COLO668 (cell line): Measurements from ENCODE around the gene RASA2.
"Not testable (repeated sequence)": the region's sequence is repeated elsewhere in the genome, so short reads cannot be mapped to it uniquely, and the experiment has no call there.

Experiments
- DNase-seq: peaks from one replicate; lab custom pipeline; 2025; ENCODE audit not compliant: unreplicated experiment; lab: John Stamatoyannopoulos, UW

Gene RASA2

DNA sequence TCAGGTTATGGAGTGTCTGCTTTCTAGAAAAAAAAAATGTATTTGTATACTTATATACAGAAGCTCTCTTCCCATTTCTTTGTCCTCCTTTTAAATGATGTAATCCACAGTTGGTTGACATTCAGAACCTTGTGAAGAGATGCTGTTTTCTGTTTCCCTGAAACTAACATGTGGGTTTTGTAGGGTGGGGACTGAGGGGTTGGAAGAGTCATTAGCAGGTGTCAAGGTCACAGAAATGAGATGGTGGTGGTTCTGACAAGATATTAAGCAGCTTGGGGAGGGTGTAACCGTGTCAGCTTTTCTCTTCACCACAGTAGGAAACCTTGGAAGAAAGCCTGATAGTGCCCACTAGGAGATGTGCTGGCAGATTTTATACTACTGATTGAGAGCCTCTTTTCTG, 2.4 kb downstream of the RASA2 start:
- DNase-seq: no peak

DNA sequence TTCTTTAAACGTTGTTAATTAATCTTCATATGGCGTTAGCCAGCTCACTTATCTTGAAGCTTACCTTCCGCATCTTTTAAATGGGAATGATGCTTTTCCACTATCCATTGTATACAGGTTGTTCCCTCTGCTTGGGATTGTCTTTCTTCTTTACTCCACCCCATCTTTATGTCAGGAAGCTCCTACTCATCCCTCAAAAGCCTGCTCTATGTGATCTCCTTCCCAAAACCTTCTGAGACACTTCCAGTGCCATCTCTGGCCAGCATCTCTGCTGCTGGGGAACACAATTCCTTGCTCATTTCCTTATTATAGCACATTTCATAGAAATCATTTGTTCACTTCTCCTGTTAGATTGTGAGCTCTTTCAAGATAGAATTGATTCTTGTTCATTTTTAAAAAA, 4.3 kb downstream of the RASA2 start:
- DNase-seq: no peak

DNA sequence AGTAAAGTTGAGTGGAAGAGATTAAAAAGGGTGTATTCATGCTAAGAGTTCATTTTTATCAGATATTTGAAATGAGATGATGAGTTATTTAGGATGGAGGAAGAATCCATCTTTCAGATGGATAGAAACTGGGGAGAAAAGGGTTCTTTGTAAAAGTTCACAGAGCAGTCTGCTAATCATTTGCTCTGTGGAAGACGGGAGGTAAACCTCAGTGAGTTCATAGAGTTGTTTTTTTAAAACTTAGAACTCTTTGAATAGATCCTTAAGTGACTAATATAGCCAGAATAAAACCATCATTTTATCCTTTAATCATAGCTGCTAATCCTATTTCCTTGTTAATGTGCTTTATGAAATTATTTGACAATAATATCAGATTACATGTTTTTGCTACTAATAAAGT, 5.1 kb downstream of the RASA2 start:
- DNase-seq: no peak

DNA sequence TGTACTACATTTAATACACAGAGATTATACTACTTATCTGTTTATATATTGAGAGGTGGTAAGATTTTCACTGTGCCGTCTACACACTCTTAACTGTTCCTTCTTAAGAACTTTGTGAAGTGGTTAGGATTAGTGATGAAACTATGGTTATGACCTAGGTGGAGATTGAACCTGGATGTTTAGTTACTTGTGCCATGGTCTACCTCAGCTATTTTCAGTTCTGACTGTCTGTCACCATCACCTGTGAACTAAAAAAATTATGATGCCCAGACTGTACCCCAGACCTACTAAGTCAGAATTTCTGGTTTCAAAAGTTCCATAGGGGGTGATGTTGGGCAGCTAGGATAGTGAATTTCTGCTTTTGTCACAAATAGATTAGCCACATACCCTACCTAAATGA, 6.4 kb downstream of the RASA2 start:
- DNase-seq: no peak

DNA sequence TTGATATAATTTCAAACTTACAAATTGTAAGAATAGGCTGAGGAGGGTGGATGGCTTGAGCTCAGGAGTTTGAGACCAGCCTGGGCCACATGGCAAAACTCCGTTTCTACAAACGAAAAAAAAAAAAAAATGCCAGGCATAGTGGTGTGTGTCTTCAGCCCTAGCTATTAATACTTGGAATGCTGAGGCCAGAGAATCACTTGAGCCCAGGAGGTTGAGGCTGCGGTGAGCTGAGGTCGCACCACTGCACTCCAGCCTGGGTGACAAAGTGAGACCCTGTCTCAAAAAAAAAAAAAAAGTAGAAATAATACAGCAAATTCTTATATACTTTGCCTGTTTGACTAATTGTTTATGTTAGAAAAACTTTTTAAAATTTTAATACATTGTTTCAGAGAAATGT, 10.8 kb downstream of the RASA2 start:
- DNase-seq: not testable (repeated sequence)

DNA sequence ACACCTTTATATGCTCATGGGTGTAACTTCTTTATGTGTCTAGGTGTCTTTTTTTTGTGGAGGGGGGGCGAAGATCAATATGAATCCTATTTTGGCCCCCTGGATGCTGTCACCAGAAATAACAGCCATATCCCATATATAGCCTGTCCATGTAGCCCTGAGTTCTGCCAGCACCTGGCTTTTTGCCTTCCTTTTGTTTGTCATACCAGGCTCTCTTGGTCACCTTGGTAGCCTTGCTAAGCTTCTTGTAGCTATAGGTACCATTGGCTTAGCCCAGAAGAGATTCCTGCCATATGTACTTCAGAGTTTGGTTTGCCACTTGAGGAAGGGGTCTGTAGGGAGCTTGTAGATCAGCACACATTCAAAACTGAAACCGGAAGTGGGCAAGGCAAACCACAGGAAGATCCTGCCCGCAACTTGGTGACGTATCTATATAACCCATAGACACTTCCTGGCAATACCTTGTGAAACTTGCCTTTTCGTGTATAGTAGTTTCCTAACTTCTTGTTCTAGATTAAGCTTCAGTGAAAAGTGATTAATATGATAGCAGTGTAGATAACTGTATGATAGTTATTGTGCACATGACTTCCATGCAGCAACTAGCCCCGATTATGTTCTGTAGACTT, 11.9 kb downstream of the RASA2 start:
- peak; percentile 2 for DNase-seq

DNA sequence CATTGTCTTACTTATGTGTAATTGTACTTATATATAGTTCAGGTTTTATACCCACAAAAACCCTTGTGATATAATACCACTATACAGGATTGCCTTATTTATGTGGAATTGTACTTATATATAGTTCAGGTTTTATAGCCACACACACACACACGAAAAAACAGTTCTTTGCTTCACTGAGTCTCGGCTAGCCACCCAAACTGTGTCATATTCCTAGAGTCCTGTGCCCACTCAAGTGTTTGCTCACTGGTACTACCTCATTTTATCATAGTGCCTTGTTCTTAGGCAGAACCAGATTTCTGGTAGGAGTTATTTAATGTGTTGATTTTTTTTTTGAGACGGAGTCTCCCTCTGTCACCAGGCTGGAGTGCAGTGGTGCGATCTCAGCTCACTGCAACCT, 12.5 kb downstream of the RASA2 start:
- DNase-seq: no peak

DNA sequence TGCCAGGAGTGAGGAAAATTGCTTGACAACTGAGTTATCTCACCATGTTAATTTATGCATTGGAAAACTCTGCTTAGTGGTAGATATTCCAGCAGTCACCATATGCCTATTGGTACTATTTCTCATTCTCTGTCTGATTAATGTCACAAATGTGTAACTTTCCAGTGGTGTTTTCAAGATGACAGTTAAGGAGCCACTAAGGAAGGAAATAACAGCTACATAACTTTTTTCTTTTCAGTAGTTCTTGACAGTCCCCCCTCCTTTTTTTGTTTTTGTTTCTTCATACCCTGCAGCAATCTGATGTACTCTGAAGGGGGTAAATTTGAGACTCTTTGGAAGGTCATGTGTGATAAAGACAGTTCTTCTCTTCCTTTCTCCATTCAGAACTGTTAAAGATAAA, 13.1 kb downstream of the RASA2 start:
- DNase-seq: no peak

DNA sequence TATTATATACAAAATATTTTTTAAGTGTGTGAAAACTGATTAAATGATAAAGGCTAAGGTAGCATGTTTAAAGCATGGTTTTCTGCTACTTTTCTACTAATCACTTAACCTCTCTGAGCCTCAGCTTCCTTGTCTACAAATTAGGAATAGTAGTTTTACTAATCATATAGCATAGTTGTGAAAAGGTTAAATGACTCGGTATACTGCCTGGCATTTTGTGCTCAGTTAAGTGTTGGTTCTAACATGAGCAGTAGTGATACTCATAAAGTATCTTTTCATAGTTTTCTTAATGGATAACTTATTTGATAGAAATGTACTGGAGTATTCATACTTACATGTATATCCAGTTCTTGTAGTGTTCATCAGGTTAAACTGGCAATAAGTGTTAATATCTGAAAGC, 13.6 kb downstream of the RASA2 start:
- DNase-seq: no peak

DNA sequence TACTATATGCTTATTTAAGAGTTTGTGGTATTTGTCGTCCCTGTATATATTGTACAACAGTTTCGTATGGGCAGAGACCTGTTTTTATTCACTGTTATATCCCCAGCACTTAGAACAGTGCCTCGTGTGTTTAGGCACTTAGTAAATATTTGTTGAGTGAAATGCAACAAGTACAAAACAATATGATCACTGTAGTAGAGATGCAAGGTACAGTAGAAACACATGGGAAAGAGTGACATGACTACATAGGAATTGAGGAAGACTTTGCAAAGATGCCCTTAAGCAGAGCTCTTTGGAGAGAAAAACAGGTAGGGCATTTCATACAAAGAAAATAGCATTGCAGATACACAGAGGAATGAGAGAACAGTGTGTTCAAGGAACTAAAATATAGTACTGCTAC, 18.3 kb downstream of the RASA2 start:
- no peak for DNase-seq

DNA sequence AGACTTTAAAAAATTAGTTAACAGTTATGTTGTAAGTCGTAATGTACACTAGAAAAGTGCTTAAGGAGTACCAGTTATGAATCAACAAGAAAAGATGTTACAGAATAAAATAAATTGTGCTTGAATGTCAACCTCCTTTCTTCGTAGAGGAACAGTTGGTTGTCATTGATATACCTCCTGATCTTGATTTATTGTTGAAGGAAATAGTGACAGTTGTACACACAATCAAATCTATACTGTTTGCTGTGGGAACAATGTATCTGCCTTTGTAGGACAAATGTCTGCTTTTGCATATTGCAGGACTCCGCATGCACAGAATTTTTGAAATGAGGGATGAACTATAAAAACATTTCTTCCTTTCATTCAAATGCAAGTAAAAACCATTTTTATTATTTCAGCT, 19.2 kb downstream of the RASA2 start:
- no peak for DNase-seq

DNA sequence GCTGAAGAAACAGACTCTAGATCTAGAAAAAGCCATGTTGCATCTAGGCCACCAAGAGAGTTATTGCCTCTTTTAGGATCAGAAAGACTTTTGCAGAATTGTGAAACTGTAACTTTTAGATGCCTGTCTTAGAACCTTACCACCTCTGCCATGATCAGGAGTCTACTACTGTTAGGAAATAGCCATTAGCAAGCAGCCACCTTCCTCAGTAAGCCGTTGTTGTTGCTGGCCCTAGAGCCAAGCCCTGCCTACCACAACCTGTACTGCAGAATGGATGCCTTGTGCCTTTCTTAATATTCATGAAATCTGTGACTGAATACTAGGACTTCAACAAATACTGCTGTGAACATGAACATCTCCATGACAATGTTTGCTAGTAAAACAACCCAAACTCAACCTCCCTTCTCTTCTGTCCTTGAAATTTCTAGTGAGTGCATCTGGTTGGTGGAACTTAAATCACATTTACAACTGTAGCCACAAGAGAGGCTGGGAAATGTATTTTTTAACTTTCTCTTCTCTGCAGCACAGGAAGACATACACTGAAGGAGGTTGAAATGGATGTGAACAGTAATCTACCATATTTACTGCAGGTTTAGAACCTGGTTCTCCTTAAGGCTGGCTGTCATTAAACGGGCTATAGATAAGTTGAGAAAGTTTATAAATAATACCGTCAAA, 20.7 kb downstream of the RASA2 start:
- no peak for DNase-seq

DNA sequence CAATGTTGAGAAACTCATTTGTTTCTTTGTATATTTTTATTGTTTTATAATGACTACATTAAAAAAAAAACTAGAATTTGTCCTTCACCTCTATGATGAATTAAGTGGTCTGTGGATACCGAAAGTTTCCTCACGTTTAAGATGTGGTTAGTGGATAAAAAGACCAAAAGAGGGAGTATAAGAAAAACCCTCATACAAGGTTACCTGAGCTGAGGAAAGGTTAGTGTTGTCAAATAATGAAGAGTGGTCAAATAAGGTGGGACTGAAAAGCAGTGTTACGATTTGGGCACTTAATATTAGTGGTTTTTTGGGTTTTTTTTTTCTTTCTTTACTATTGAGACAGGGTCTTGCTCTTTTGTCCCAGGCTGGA, 21.2 kb downstream of the RASA2 start:
- DNase-seq: no peak

DNA sequence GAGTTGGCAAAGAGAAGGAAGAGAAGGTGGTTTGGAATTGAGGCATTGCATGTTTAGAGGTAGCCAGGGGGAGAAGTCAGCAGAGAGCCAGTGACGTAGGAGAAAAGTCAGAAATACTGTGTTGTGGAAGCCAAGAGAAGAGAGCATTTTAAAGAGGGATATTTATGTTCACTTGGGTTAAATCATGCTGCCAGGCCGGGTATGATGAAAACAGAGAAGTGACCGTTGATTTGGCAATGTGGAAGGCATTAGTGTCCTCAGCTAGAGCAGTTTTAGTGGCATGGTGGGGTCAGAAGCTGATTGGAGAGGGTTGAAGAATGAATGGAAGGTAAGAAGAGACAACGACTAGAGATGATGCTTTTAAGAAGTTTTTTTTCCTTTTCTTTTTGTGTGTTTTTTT, 24.5 kb downstream of the RASA2 start:
- no peak for DNase-seq

DNA sequence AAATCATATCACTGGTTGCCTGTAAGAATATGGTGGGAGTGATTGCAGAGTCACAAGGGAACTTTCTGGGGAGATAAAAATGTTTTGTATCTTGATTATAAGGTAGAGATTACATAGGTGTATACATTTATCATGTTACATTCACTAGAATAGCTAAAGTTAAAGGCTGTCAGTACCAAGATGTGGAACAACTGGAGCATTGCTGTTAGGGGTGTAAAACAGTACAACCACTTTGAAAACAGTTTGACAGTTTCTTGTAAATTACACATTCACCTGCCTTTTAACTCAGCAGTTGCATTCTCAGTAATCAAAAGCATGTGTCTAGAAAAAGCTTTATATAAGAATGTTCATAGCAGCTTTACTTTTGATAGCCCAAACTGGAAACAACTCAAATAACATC, 27.6 kb downstream of the RASA2 start:
- no peak for DNase-seq

DNA sequence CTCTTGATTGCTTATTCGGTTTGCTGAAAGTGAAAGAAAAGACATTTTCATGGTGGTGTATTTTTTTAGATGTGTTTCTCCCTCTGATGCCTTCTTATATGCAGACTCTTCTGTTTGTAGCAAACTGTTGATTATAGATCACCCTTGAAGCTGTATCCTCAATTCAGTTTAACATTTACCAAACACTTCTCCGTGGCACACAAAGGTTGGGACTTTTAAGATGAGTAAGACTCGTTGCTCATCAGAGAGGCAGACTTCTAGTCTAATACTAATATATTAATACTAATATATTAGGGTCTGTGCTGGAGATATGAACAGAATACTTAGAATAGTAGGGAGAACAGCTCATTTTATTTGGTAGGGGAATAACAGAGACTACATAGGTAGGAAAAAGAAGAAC, 32.8 kb downstream of the RASA2 start:
- DNase-seq: no peak

DNA sequence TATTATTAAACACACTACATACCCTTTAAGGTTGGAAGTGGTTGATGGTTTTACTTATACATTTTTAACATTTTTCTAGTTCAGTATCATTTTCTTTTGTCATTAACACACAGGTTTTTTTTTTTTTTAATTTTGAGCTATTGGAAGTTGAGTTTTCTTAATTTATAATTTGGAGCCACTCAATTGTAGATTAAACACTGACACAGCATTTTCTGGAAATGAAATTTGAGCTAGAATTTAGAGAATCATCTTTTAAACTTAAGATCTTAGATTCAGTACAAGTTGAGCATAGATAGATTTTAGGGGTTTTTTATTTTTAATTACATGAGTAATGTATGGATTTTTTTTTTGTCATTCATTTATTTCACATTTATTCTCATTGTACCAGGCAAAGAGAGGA, 35.0 kb downstream of the RASA2 start:
- DNase-seq: no peak

DNA sequence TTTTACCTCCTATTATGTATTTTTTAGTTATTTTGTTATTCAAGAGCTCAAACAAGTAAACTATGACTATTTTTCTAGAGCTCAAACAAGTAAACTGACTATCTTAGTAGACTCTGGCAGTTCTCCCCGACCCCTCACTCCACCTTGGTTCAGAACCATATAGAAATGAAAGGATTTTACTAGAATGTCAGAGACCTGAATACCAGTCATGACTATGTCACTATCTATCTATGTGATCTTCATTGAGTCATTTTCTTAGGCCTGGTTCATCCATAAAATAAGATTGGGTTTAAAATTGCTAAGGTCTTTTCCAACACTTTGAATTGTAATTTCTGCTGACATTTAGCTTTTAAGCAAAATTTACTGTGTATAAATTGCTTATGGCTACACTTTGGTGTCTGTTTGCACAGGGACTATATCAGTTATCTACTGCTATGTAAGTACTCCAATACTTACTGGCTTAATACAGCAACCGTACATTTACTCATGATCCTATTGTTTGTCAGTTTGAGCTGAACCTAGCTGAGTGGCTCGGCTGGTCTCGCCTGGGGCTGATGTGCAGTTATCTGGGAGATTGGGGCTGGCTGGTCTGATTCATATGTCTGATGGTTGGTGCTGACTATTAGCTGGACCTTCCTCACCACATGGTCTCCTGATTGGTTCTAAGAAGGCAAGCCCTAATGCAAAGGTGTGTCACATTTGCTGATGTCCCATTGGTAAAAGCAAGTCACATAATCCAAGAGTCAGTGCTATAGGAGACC, 37.0 kb downstream of the RASA2 start:
- no peak for DNase-seq

DNA sequence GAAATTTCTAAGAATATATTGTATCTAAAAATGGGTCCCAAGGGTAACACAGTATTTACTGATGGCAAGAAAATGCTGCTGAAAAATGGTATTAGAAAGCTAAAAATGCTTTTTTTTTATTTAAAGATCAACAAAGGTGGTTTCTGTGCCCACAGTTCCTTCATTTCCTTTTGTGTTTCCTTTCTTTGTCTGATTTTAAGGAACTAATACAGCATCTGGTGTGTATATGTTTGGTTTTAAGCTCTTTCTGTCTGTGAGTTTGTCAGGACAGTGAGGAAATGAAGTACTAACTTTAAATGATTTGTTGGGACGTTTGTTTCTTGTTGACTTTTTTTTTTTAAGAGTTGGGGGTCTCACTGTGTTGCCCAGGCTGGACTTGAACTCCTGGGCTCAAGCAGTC, 38.2 kb downstream of the RASA2 start:
- no peak for DNase-seq

DNA sequence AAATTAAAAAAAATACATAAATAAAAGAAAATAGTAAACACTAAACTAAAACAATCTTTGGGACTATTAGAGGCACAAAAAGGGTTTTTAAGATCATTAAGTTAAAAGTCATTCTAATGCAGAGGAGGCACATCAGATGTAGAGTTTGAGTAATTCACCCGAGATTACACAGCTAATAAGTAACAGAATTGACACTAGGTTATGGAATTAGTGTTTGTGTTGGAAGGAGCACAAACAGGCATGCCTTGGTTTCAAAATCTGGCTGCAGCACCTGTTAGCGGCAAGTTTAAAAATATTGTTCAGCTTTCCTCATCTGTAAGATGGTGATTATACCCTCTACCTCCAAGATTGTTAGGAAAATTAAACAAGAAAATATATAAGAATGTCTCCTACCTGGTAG, 39.0 kb downstream of the RASA2 start:
- no peak for DNase-seq

DNA sequence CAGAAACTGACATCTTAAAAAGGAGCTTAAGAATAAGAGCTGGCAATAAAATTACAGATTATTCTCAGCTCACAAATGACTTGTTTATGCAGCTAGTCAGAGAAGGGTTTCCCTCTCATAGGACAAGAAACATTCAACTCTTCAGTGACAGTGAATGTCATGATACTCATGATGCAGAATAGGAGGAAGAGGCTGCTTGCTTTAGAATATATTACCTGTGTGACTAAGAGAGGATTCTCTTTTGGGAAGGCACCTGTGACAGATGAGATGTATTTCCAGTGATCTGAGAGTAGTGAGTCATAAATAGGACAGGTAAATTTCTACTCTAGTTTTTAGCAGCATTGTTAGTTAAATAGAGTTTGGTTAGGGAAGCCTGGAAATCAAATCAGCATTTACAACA, 39.9 kb downstream of the RASA2 start:
- DNase-seq: no peak

DNA sequence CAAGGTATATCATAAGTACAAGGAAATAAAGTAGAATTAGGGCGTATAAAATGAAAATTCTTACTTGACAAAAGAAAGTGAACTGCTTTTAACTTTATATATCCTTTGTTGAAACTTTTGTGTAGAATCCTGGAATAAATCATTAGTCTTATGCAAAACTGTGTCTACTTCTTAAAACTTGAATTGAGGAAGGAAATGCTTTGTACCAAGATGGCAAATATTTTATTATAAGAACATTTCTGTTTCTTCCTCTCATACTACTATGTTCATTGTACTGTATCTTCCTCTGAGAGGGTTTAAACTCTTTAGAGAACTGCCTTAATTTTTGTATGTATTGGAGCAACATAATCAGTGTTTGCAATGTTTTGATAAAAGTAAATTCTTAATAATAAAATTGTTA, 42.0 kb downstream of the RASA2 start:
- no peak for DNase-seq

DNA sequence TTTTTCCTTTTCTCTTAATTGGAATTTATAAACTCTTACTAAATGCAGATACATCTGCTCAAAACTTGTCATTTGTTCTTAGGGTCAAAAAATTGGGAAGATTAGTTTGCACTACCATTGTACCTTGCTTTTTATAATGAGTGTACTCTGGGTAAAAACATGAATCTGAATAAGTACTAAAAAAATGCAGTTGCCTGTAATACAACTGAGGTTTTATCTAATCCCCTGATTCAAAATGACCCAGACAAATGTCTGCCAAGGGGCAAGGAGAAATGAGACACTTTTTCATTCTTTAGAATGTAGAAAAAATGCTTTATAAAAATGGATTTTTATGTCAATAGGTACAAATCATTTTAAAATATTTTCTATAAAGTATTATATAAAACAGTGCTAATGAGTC, 42.4 kb downstream of the RASA2 start:
- no peak for DNase-seq
